ENCODE measurements around the gene PTPRO.

- TF ChIP-seq, protein P1, sequence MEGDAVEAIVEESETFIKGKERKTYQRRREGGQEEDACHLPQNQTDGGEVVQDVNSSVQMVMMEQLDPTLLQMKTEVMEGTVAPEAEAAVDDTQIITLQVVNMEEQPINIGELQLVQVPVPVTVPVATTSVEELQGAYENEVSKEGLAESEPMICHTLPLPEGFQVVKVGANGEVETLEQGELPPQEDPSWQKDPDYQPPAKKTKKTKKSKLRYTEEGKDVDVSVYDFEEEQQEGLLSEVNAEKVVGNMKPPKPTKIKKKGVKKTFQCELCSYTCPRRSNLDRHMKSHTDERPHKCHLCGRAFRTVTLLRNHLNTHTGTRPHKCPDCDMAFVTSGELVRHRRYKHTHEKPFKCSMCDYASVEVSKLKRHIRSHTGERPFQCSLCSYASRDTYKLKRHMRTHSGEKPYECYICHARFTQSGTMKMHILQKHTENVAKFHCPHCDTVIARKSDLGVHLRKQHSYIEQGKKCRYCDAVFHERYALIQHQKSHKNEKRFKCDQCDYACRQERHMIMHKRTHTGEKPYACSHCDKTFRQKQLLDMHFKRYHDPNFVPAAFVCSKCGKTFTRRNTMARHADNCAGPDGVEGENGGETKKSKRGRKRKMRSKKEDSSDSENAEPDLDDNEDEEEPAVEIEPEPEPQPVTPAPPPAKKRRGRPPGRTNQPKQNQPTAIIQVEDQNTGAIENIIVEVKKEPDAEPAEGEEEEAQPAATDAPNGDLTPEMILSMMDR (IDR thresholded peaks at IDR 0.05) = no peak
- TF ChIP-seq ZFX (IDR thresholded peaks at IDR 0.05; ENCODE audit: borderline replicate concordance) = no peak
These were observed 225.4 kb downstream of the PTPRO start for GRCh38 chr12:15547691-15548090.
